ENCODE data around the gene WDR37.

WDR37 gene

GRCh38 chr10:1142596-1142995 is 86.4 kb downstream of the WDR37 start:
- H3K4me3 ChIP-seq (IDR thresholded peaks at IDR 0.05; ENCODE audit: insufficient read depth, low read depth, low read length) = no peak overlapping the region
- H2AFZ ChIP-seq (ENCODE audit: low read depth) = no peak overlapping the region
- no peak overlapping the region for H3K9ac ChIP-seq
- peak; percentile 47; the same call in 1 of the 2 replicates for TF ChIP-seq CTCF (conservative IDR thresholded peaks at IDR 0.05; ENCODE audit: low read depth, low read length)
- H3K4me2 ChIP-seq = no peak overlapping the region
- H3K27me3 ChIP-seq (ENCODE audit: insufficient read depth, low read depth) = no peaks in the 10 kb centered on the region
- H3K27ac ChIP-seq = no peak overlapping the region
- no peaks in the 10 kb centered on the region for H3K4me1 ChIP-seq (ENCODE audit: low read depth, poor library complexity, severe bottlenecking)
- H3K36me3 ChIP-seq (ENCODE audit: insufficient read depth) = no peaks in the 10 kb centered on the region
- no peaks in the 10 kb centered on the region for H3K79me2 ChIP-seq (ENCODE audit: insufficient read depth, low read depth)
- no peaks in the 10 kb centered on the region for H4K20me1 ChIP-seq (ENCODE audit: insufficient read depth)

GRCh38 chr10:1147810-1148209 is 91.6 kb downstream of the WDR37 start:
- H2AFZ ChIP-seq (ENCODE audit: low read depth) = no peak overlapping the region
- no peak for TF ChIP-seq CTCF (conservative IDR thresholded peaks at IDR 0.05; ENCODE audit: low read depth, low read length)
- no peak overlapping the region for H3K27ac ChIP-seq
- H3K4me1 ChIP-seq (ENCODE audit: low read depth, poor library complexity, severe bottlenecking) = no peaks in the 10 kb centered on the region
- H3K36me3 ChIP-seq (ENCODE audit: insufficient read depth) = no peaks in the 10 kb centered on the region
- no peak overlapping the region for H3K4me3 ChIP-seq (IDR thresholded peaks at IDR 0.05; ENCODE audit: insufficient read depth, low read depth, low read length)
- no peak overlapping the region for H3K4me2 ChIP-seq
- H3K9ac ChIP-seq = no peak overlapping the region
- no peaks in the 10 kb centered on the region for H4K20me1 ChIP-seq (ENCODE audit: insufficient read depth)
- H3K79me2 ChIP-seq (ENCODE audit: insufficient read depth, low read depth) = no peaks in the 10 kb centered on the region
- H3K27me3 ChIP-seq (ENCODE audit: insufficient read depth, low read depth) = no peaks in the 10 kb centered on the region

- H4K20me1 ChIP-seq (ENCODE audit: insufficient read depth) = no peaks in the 10 kb centered on the region
- no peak overlapping the region for H2AFZ ChIP-seq (ENCODE audit: low read depth)
Observed at GRCh38 chr10:1148855-1149605, 92.8 kb downstream of the WDR37 start.

GRCh38 chr10:1149793-1150637 is 93.8 kb downstream of the WDR37 start:
- H3K4me2 ChIP-seq = no peak overlapping the region
- H3K4me1 ChIP-seq (ENCODE audit: low read depth, poor library complexity, severe bottlenecking) = no peaks in the 10 kb centered on the region
- no peak overlapping the region for H2AFZ ChIP-seq (ENCODE audit: low read depth)
- no peak overlapping the region for H3K9ac ChIP-seq
- H3K36me3 ChIP-seq (ENCODE audit: insufficient read depth) = no peaks in the 10 kb centered on the region
- H3K27ac ChIP-seq = no peak overlapping the region
- no peaks in the 10 kb centered on the region for H3K27me3 ChIP-seq (ENCODE audit: insufficient read depth, low read depth)
- no peaks in the 10 kb centered on the region for H3K79me2 ChIP-seq (ENCODE audit: insufficient read depth, low read depth)
- no peak overlapping the region for H3K4me3 ChIP-seq (IDR thresholded peaks at IDR 0.05; ENCODE audit: insufficient read depth, low read depth, low read length)
- no peak for TF ChIP-seq CTCF (conservative IDR thresholded peaks at IDR 0.05; ENCODE audit: low read depth, low read length)
- H4K20me1 ChIP-seq (ENCODE audit: insufficient read depth) = no peaks in the 10 kb centered on the region

More at GRCh38 chr10:1148855-1149605, 92.8 kb downstream of the WDR37 start:
- no peaks in the 10 kb centered on the region for H3K79me2 ChIP-seq (ENCODE audit: insufficient read depth, low read depth)
- no peak overlapping the region for H3K9ac ChIP-seq
- no peak overlapping the region for H3K4me3 ChIP-seq (IDR thresholded peaks at IDR 0.05; ENCODE audit: insufficient read depth, low read depth, low read length)
- H3K36me3 ChIP-seq (ENCODE audit: insufficient read depth) = no peaks in the 10 kb centered on the region
- no peak for TF ChIP-seq CTCF (conservative IDR thresholded peaks at IDR 0.05; ENCODE audit: low read depth, low read length)
- H3K27ac ChIP-seq = no peak overlapping the region
- no peaks in the 10 kb centered on the region for H3K27me3 ChIP-seq (ENCODE audit: insufficient read depth, low read depth)
- no peaks in the 10 kb centered on the region for H3K4me1 ChIP-seq (ENCODE audit: low read depth, poor library complexity, severe bottlenecking)
- H3K4me2 ChIP-seq = no peak overlapping the region
